Astrocyte (in vitro differentiated cells and primary cell): ENCODE measurements around the gene IL1RL2. TPM values are rescaled to one million over a fixed set of nuclear protein-coding genes. Genes with fewer than 3 reads are reported as not detected.

Source experiments
- DNase-seq: peaks from one replicate; pipeline ENCODE4 v3.0.0-alpha.2; 2010; ENCODE audit warnings: low read depth
- FAIRE-seq: peaks from 2 replicates; lab custom pipeline; 2011; peaks lifted over from hg19 to GRCh38; lab: Jason Lieb, UNC
- H2AFZ ChIP-seq: 2 replicates; pipeline ENCODE4 v1.6.0; 2012; ENCODE audit warnings: low read depth, low read length, inconsistent platforms
- H3K27ac ChIP-seq: 2 replicates; pipeline ENCODE4 v1.5.1; 2011; ENCODE audit warnings: low read depth, low read length, inconsistent platforms
- H3K27me3 ChIP-seq: 2 replicates; pipeline ENCODE4 v1.6.0; 2011; ENCODE audit warnings: low read length, inconsistent platforms; ENCODE audit not compliant: insufficient read depth
- H3K36me3 ChIP-seq: 2 replicates; pipeline ENCODE4 v1.5.1; 2011; ENCODE audit warnings: low read length, inconsistent platforms; ENCODE audit not compliant: insufficient read depth
- H3K4me1 ChIP-seq: 2 replicates; pipeline ENCODE4 v1.5.1; 2011; ENCODE audit warnings: low read length, inconsistent platforms; ENCODE audit not compliant: insufficient read depth
- H3K4me2 ChIP-seq: 2 replicates; pipeline ENCODE4 v1.6.0; 2012; ENCODE audit warnings: low read length, inconsistent platforms
- H3K4me3 ChIP-seq: 2 replicates; pipeline ENCODE4 v1.5.1; 2011; ENCODE audit warnings: low read depth, mild to moderate bottlenecking, low read length, inconsistent platforms; ENCODE audit not compliant: insufficient read depth
- H3K79me2 ChIP-seq: 2 replicates; pipeline ENCODE4 v1.6.0; 2012; ENCODE audit warnings: mild to moderate bottlenecking, low read length, inconsistent platforms; ENCODE audit not compliant: insufficient read depth
- H3K9ac ChIP-seq: 2 replicates; pipeline ENCODE4 v1.6.0; 2012; ENCODE audit warnings: mild to moderate bottlenecking, low read length, inconsistent platforms
- H3K9me3 ChIP-seq: 2 replicates; pipeline ENCODE4 v1.5.1; 2012; ENCODE audit warnings: low read depth, mild to moderate bottlenecking, low read length, inconsistent platforms; ENCODE audit not compliant: insufficient read depth
- H4K20me1 ChIP-seq: 2 replicates; pipeline ENCODE4 v1.6.0; 2012; ENCODE audit warnings: low read length, inconsistent platforms; ENCODE audit not compliant: insufficient read depth
- H3K27ac Mint-ChIP-seq: one replicate; pipeline ENCODE4 v1.8.0; 2021; ENCODE audit warnings: mild to moderate bottlenecking, mixed read lengths; ENCODE audit not compliant: unreplicated experiment
- H3K27me3 Mint-ChIP-seq: one replicate; pipeline ENCODE4 v1.8.0; 2021; ENCODE audit warnings: low read depth, mixed read lengths; ENCODE audit not compliant: unreplicated experiment
- H3K36me3 Mint-ChIP-seq: one replicate; pipeline ENCODE4 v1.8.0; 2021; ENCODE audit warnings: low read depth, mixed read lengths; ENCODE audit not compliant: unreplicated experiment
- H3K4me1 Mint-ChIP-seq: one replicate; pipeline ENCODE4 v1.8.0; 2021; ENCODE audit warnings: low read depth, mixed read lengths; ENCODE audit not compliant: unreplicated experiment
- H3K4me3 Mint-ChIP-seq: one replicate; pipeline ENCODE4 v1.8.0; 2021; ENCODE audit warnings: mild to moderate bottlenecking, moderate library complexity, mixed read lengths; ENCODE audit not compliant: unreplicated experiment
- H3K9me3 Mint-ChIP-seq: one replicate; pipeline ENCODE4 v1.8.0; 2021; ENCODE audit warnings: mild to moderate bottlenecking, mixed read lengths; ENCODE audit not compliant: unreplicated experiment
- EZH2 ChIP-seq: IDR thresholded peaks from 2 replicates; pipeline ENCODE4 v1.6.1; 2012; ENCODE audit warnings: mild to moderate bottlenecking, low read length, inconsistent platforms; ENCODE audit not compliant: insufficient read depth
- total RNA-seq: library from RNA; stranded (reverse); gene quantifications from 2 replicates; pipeline ENCODE4 v1.2.1, GENCODE V29; 2021
- TF ChIP-seq, protein P1 (sequence below): IDR thresholded peaks from 2 replicates; pipeline ENCODE4 v1.5.1; 2011; ENCODE audit warnings: low read depth, mild to moderate bottlenecking, inconsistent platforms, low read length, moderate library complexity; ENCODE audit not compliant: insufficient read depth

IL1RL2 gene
- total RNA-seq, 1 donor from 2014 or later: 0.43 TPM

DNA sequence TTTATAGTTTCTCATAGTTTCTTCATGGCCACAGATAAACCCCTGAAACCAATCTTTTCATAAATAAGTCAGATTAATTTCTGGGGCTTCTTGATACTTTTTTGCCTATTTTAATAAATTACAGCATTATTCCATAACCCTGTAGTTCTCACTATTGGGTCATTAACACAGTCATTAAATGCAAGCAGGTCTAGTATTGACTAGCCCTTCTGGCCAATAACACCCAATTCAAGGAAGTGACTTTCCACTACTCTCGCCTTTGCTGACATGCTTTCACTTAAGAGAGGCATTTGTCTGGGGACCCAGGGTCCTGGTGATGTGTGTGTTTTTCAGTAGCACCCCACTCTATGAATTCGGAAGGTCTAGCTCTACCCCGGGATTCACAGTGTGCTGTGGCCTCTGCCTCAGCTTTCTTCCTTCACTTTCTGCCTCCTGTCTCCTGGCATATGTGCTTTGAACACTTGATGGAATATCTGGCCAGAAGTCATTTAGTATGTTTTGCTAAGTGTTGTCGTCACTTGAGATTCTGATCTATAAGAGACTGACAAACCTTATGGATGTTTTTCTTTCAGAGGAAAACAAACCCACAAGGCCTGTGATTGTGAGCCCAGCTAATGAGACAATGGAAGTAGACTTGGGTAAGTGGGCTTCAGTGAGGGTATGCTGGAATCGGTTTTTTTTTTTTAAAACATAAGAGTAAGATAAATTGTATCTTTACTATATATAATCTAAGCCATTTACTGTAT is 18.6 kb upstream of the IL1RL2 start:
- no peak overlapping the region for H3K27ac Mint-ChIP-seq
- no peak overlapping the region for H3K4me3 ChIP-seq
- no peak for FAIRE-seq
- H3K9ac ChIP-seq: no peak overlapping the region
- no peak for DNase-seq
- peaks cover 4% of the 10 kb centered on the region for H3K36me3 ChIP-seq
- H3K9me3 Mint-ChIP-seq: no peaks in the 10 kb centered on the region
- H3K27me3 ChIP-seq: no peaks in the 10 kb centered on the region
- H3K4me2 ChIP-seq: no peak overlapping the region
- H3K4me1 Mint-ChIP-seq: peaks cover 6% of the 10 kb centered on the region
- no peak overlapping the region for H3K4me3 Mint-ChIP-seq
- H3K27ac ChIP-seq: no peak overlapping the region
- no peaks in the 10 kb centered on the region for H3K36me3 Mint-ChIP-seq
- H4K20me1 ChIP-seq: no peaks in the 10 kb centered on the region
- no peaks in the 10 kb centered on the region for H3K9me3 ChIP-seq
- no peaks in the 10 kb centered on the region for H3K27me3 Mint-ChIP-seq
- TF ChIP-seq, protein P1, sequence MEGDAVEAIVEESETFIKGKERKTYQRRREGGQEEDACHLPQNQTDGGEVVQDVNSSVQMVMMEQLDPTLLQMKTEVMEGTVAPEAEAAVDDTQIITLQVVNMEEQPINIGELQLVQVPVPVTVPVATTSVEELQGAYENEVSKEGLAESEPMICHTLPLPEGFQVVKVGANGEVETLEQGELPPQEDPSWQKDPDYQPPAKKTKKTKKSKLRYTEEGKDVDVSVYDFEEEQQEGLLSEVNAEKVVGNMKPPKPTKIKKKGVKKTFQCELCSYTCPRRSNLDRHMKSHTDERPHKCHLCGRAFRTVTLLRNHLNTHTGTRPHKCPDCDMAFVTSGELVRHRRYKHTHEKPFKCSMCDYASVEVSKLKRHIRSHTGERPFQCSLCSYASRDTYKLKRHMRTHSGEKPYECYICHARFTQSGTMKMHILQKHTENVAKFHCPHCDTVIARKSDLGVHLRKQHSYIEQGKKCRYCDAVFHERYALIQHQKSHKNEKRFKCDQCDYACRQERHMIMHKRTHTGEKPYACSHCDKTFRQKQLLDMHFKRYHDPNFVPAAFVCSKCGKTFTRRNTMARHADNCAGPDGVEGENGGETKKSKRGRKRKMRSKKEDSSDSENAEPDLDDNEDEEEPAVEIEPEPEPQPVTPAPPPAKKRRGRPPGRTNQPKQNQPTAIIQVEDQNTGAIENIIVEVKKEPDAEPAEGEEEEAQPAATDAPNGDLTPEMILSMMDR: no peak
- no peak for TF ChIP-seq EZH2
- H3K4me1 ChIP-seq: no peaks in the 10 kb centered on the region
- no peak overlapping the region for H2AFZ ChIP-seq
- H3K79me2 ChIP-seq: no peaks in the 10 kb centered on the region

- no peaks in the 10 kb centered on the region for H3K9me3 Mint-ChIP-seq
- Histone ChIP-seq H3K36me3 (peaks cover 4% of the 10 kb centered on the region), H3K9ac (no peak overlapping the region), H3K4me3 (no peak overlapping the region), H2AFZ (no peak overlapping the region), H3K27ac (no peak overlapping the region), H4K20me1 (no peaks in the 10 kb centered on the region), H3K4me2 (no peak overlapping the region), H3K27me3 (no peaks in the 10 kb centered on the region), H3K4me1 (no peaks in the 10 kb centered on the region), H3K9me3 (no peaks in the 10 kb centered on the region), H3K79me2 (no peaks in the 10 kb centered on the region)
- H3K27ac Mint-ChIP-seq: no peak overlapping the region
- H3K36me3 Mint-ChIP-seq: peaks cover 6% of the 10 kb centered on the region
- no peak for TF ChIP-seq EZH2
- TF ChIP-seq, protein P1: no peak
- DNase-seq: no peak
- no peaks in the 10 kb centered on the region for H3K4me1 Mint-ChIP-seq
- H3K4me3 Mint-ChIP-seq: no peak overlapping the region
- no peaks in the 10 kb centered on the region for H3K27me3 Mint-ChIP-seq
- FAIRE-seq: no peak
Measured at GRCh38 chr2:102171946-102172345, 14.9 kb upstream of the IL1RL2 start.

DNA sequence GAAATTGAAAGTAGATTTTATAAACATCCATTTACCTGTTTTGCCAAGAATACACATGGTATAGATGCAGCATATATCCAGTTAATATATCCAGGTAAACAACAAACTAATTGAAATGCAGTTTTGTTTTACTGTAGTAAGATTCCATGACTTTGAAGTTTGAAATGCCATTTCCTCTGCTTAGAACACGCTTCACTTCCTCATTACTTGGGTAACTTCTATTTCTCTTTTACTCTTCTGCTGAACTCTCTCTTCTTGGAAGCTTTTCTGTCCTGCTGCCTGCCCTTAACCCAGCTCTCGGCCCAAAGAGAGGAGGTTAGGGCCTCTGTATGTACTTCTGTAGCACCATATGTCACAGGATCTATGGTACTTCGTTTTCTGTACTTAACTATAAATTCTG is 14.1 kb upstream of the IL1RL2 start:
- Histone ChIP-seq H3K4me1 (no peaks in the 10 kb centered on the region), H3K4me3 (no peak overlapping the region), H3K9ac (no peak overlapping the region), H3K79me2 (no peaks in the 10 kb centered on the region), H2AFZ (no peak overlapping the region), H3K36me3 (peaks cover 4% of the 10 kb centered on the region), H3K9me3 (no peaks in the 10 kb centered on the region), H4K20me1 (no peaks in the 10 kb centered on the region), H3K27ac (no peak overlapping the region), H3K4me2 (no peak overlapping the region), H3K27me3 (no peaks in the 10 kb centered on the region)
- TF ChIP-seq, protein P1: no peak
- TF ChIP-seq EZH2: no peak
- DNase-seq: no peak
- no peaks in the 10 kb centered on the region for H3K27me3 Mint-ChIP-seq
- no peak for FAIRE-seq
- H3K36me3 Mint-ChIP-seq: peaks cover 6% of the 10 kb centered on the region
- no peaks in the 10 kb centered on the region for H3K9me3 Mint-ChIP-seq
- no peak overlapping the region for H3K27ac Mint-ChIP-seq
- H3K4me3 Mint-ChIP-seq: no peak overlapping the region
- H3K4me1 Mint-ChIP-seq: peaks cover 5% of the 10 kb centered on the region
